Tibial nerve (tissue), 4 donors: ENCODE data around the gene LHX1.

Source experiments
- CTCF ChIP-seq, 5 experiments: fragments of 200-600 bp in 3 of 5; fragments of 450-650 bp in 2 of 5; sonication (generic) in 3 of 5; IDR thresholded peaks; one replicate each; pipeline ENCODE4 v1.5.1; 2016 to 2019; ENCODE audit warnings: antibody characterized with exemption in 5 of 5, mild to moderate bottlenecking in 3 of 5, moderate library complexity in 2 of 5
- EP300 ChIP-seq, 2 donors: sonication (generic); formaldehyde crosslinking; IDR thresholded peaks; one replicate each; pipeline ENCODE4 v1.6.1; 2017; ENCODE audit warnings: antibody characterized with exemption in 2 of 2, mild to moderate bottlenecking in 1 of 2
- POLR2A ChIP-seq, 2 donors: fragments of 450-650 bp; IDR thresholded peaks; one replicate each; pipeline ENCODE4 v1.6.1; 2017; ENCODE audit warnings: antibody characterized with exemption in 2 of 2, mild to moderate bottlenecking in 2 of 2, moderate library complexity in 2 of 2

GRCh38 chr17:36900160-36900512, 37.1 kb upstream of the LHX1 start:
- TF ChIP-seq EP300 (IDR thresholded peaks at IDR 0.05) (no peak), CTCF (IDR thresholded peaks at IDR 0.05) (no peak), POLR2A (IDR thresholded peaks at IDR 0.05) (no peak)
